IMR-90 (cell line): ENCODE data around the gene APMAP.

ENCODE experiments used
- BHLHE40 ChIP-seq: fragments of 150-350 bp; IDR thresholded peaks from 2 replicates; pipeline ENCODE4 v1.6.1; 2016; ENCODE audit warnings: mild to moderate bottlenecking, low read depth, low read length
- CEBPB ChIP-seq: IDR thresholded peaks from 2 replicates; pipeline ENCODE4 v1.6.1; 2012; ENCODE audit warnings: low read depth, low read length, improper control_type of control experiment
- CHD1 ChIP-seq: IDR thresholded peaks from 2 replicates; pipeline ENCODE4 v1.6.1; 2012; ENCODE audit warnings: low read depth, low read length, improper control_type of control experiment
- CTCF ChIP-seq: conservative IDR thresholded peaks from 2 replicates; pipeline ENCODE4 v1.5.1; 2012; ENCODE audit warnings: mild to moderate bottlenecking, low read depth, low read length, improper control_type of control experiment
- FOS ChIP-seq: fragments of 150-350 bp; IDR thresholded peaks from 2 replicates; pipeline ENCODE4 v1.6.1; 2016; ENCODE audit warnings: low read depth, low read length
- MAFK ChIP-seq: IDR thresholded peaks from 2 replicates; pipeline ENCODE4 v1.6.1; 2012; ENCODE audit warnings: low read depth, low read length, improper control_type of control experiment
- MAZ ChIP-seq: IDR thresholded peaks from 2 replicates; pipeline ENCODE4 v1.6.1; 2012; ENCODE audit warnings: low read depth, mild to moderate bottlenecking, low read length, improper control_type of control experiment, moderate library complexity, borderline replicate concordance
- MXI1 ChIP-seq: IDR thresholded peaks from 2 replicates; pipeline ENCODE4 v1.6.1; 2012; ENCODE audit warnings: low read depth, mild to moderate bottlenecking, low read length, moderate library complexity, borderline replicate concordance
- NFE2L2 ChIP-seq: fragments of 150-350 bp; IDR thresholded peaks from 2 replicates; pipeline ENCODE4 v1.6.1; 2016; ENCODE audit warnings: low read depth, mild to moderate bottlenecking, low read length
- POLR2A ChIP-seq: IDR thresholded peaks from 2 replicates; pipeline ENCODE4 v1.6.1; 2012; ENCODE audit warnings: mild to moderate bottlenecking, low read depth, low read length
- RAD21 ChIP-seq: IDR thresholded peaks from 2 replicates; pipeline ENCODE4 v1.6.1; 2012; ENCODE audit warnings: low read length, improper control_type of control experiment
- SMC3 ChIP-seq: fragments of 150-350 bp; IDR thresholded peaks from 2 replicates; pipeline ENCODE4 v1.6.1; 2016; ENCODE audit warnings: low read depth, mild to moderate bottlenecking, antibody characterized with exemption, low read length, moderate library complexity
- USF2 ChIP-seq: fragments of 150-350 bp; IDR thresholded peaks from 2 replicates; pipeline ENCODE4 v1.6.1; 2017; ENCODE audit warnings: mild to moderate bottlenecking, antibody characterized with exemption, low read length, low read depth

- no peak for TF ChIP-seq SMC3
- no peak for TF ChIP-seq CTCF
- no peak for TF ChIP-seq CHD1
- TF ChIP-seq POLR2A: no peak
- no peak for TF ChIP-seq MXI1
- TF ChIP-seq FOS: no peak
- TF ChIP-seq CEBPB: no peak
- no peak for TF ChIP-seq USF2
- TF ChIP-seq MAFK: no peak
- TF ChIP-seq MAZ: no peak
- TF ChIP-seq BHLHE40: no peak
- no peak for TF ChIP-seq NFE2L2
- TF ChIP-seq RAD21: no peak
Observed at GRCh38 chr20:25022680-25023079, 30.1 kb upstream of the APMAP start.
